GM21737 (cell line): ENCODE data around the gene CABP4.
"Not testable (repeated sequence)": the region's sequence is repeated elsewhere in the genome, so short reads cannot be mapped to it uniquely, and the experiment has no call there.

Experiments used
- ATAC-seq: cut with Tn5 transposase; IDR thresholded peaks from one replicate; pipeline ENCODE4 v1.9.1; 2021; ENCODE audit warnings: mild to moderate bottlenecking, moderate library complexity; ENCODE audit not compliant: unreplicated experiment

CABP4 gene

GRCh38 chr11:67418476-67419281 is 36.5 kb upstream of the CABP4 start:
- no peak for ATAC-seq

GRCh38 chr11:67419325-67420049 is 35.7 kb upstream of the CABP4 start:
- no peak for ATAC-seq

DNA sequence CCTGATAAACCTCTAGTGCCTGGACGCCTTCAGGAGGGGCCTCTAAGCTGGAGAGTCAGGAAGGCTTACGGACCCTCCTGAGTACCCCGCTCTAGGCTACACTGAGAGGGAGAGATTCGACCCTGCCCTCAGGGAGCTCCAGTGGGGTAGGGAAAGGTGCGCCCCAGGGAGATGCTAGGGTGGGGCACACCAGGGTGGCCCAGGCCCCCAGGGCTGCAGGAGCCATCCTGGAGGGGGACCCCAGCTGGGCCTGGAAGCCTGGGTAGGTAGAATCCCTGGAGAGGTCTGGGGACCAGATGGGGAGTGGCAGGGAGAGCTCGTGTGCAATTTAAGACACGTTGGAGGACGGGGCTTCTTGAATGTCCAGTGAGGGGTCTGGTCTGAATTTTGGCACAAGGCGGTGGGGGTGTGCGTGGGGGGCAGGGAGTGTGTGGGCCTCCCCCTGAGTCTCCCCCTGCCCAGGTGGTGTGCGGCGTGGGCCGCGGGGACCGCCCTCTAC is 35.0 kb upstream of the CABP4 start:
- no peak for ATAC-seq

DNA sequence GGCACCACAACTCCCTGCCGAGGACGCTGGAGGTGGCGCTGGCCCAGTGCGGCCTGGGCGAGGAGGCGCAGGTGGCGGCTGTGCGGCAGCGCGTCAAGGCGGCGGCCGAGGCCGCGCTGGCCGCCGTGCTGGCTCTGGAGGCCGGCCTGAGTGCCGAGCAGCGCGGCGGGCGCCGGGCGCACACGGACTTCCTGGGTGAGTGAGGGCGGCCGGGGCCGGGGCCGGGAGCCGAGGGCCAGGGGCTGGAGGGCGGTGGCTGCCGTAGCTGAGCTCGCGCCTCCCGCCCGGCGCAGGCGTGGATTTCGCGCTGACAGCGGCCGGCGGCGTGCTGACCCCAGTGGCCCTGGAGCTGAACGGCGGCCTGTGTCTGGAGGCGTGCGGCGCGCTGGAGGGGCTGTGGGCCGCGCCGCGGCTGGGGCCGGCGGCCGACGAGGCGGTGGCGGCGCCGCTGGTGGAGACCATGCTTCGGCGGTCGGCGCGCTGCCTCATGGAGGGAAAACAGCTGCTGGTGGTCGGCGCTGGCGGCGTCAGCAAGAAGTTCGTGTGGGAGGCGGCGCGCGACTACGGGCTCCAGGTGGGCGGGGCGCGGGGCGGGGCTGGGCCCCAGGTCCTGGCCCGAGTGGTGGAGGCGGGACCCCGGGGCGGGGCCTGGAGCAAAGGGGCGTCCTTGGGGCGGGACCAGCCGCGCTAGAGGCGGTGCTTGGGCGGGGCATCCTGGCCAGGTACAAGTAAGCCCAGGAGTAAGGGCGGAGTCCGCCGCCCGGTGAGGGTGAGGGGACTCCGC is 34.3 kb upstream of the CABP4 start:
- peak; percentile 80 for ATAC-seq

DNA sequence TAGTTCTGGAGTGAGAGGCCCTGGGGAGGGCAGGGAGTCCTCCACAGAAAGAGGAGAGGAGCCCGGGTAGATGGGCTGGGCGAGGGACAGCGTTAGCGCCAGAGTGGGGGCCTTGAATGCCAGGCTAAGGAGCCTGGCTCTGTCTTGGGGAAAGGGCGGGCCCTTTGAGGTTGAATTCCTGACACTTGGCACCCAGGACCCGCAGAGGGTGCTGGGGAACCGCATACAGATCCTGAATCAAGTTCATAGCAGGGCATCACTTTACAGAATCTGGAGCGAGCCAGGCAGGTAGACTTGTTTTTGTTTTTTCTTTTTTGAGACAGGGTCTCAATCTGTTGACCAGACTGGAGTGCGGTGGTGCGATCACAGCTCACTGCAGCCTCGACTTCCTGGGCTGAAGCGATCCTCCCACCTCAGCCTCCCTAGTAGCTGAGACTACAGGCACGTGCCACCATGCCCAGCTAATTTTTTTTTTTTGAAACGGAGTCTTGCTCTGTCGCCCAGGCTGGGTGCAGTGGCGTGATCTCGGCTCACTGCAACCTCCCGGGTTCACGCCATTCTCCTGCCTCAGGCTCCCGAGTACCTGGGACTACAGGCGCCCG is 33.6 kb upstream of the CABP4 start:
- no peak for ATAC-seq

- ATAC-seq: no peak
These were observed 32.3 kb upstream of the CABP4 start for GRCh38 chr11:67422891-67423290.

DNA sequence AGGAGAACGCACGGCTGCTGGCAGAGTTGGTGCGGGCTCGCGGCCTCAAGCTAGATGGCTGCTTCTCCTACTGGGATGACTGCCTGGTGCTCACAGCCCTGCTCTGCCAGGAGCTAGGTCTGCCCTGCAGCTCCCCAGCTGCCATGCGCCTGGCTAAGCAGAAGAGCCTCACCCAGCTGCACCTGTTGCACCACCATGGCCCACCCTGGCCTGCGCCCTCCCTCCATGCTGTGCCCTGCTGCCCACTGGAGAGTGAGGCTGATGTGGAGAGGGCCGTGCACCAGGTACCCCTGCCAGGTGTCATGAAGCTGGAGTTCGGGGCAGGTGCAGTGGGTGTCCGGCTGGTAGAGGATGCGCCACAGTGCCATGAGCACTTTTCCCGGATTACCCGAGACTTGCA is 31.7 kb upstream of the CABP4 start:
- no peak for ATAC-seq

GRCh38 chr11:67423891-67424613 is 31.1 kb upstream of the CABP4 start:
- no peak for ATAC-seq

GRCh38 chr11:67427364-67427859 is 27.7 kb upstream of the CABP4 start:
- ATAC-seq: not testable (repeated sequence)

GRCh38 chr11:67428052-67429001 is 26.8 kb upstream of the CABP4 start, which contains the start of gene RPS6KB2:
RPS6KB2 (plus strand) TSS chr11:67428494; CDS start chr11:67428546, 52 bp downstream.
- peak; percentile 76 for ATAC-seq

- ATAC-seq: no peak
These were observed 26.0 kb upstream of the CABP4 start for GRCh38 chr11:67429038-67429668.

GRCh38 chr11:67429722-67430121 is 25.4 kb upstream of the CABP4 start:
- no peak for ATAC-seq

- ATAC-seq: no peak
These were observed 23.6 kb upstream of the CABP4 start for GRCh38 chr11:67431346-67432249.

GRCh38 chr11:67432655-67433349 is 22.4 kb upstream of the CABP4 start:
- ATAC-seq: no peak

- no peak for ATAC-seq
These were observed 21.4 kb upstream of the CABP4 start for GRCh38 chr11:67433536-67434394.

DNA sequence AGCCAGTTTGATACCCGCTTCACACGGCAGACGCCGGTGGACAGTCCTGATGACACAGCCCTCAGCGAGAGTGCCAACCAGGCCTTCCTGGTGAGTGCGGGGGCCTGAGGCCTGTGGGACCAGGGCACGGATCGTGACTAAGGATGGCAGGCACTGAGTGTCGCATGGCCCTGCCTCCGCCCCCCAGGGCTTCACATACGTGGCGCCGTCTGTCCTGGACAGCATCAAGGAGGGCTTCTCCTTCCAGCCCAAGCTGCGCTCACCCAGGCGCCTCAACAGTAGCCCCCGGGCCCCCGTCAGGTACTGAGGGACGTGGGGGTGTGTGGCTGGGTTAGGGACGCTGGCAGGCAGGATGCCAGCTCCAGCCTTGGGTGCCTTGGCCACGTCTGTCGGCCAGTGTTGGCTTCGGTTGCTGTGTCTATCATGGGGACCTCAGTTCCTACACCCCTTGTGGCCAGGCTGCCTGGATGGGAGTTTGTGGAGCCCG is 20.7 kb upstream of the CABP4 start:
- ATAC-seq: no peak
